H1 (cell line): Measurements from ENCODE around the gene PEX14. TPM values are rescaled to one million over a fixed set of nuclear protein-coding genes. Genes with fewer than 3 reads are reported as not detected.

ENCODE experiments used
- CTCF ChIA-PET: fragments of 300-600 bp; sonication (Branson Sonifier 250); formaldehyde crosslinking; loops from one replicate; lab custom pipeline; 2021; ENCODE audit not compliant: partially characterized antibody; lab: Charles Lee
- POLR2A ChIA-PET: fragments of 300-600 bp; sonication (Branson Sonifier 250); formaldehyde crosslinking; loops from one replicate; lab custom pipeline; 2021; ENCODE audit warnings: inconsistent platforms; ENCODE audit not compliant: partially characterized antibody; lab: Charles Lee
- DNase-seq, 2 experiments: peaks; one replicate each; pipeline versions ENCODE4 v3.0.0 to v3.0.0-alpha.2; 2010 to 2022; ENCODE audit warnings: low spot score in 2 of 2, low read depth in 1 of 2, mixed read lengths in 1 of 2
- FAIRE-seq: peaks from 2 replicates; lab custom pipeline; 2011; peaks lifted over from hg19 to GRCh38; lab: Jason Lieb, UNC
- H2AFZ ChIP-seq: 2 replicates; pipeline ENCODE4 v1.8.1; 2012; ENCODE audit warnings: low read length, inconsistent platforms
- H2AK5ac ChIP-seq: 2 replicates; pipeline ENCODE4 v1.6.1; 2013; ENCODE audit warnings: low read depth, low read length
- H2BK120ac ChIP-seq: replicated peaks from 2 replicates; pipeline ENCODE3; 2013; ENCODE audit warnings: low read depth, low read length, inconsistent platforms
- H2BK12ac ChIP-seq: 2 replicates; pipeline ENCODE4 v1.6.1; 2013; ENCODE audit warnings: low read depth, low read length
- H2BK15ac ChIP-seq: 2 replicates; pipeline ENCODE4 v1.6.1; 2013; ENCODE audit warnings: low read length
- H2BK20ac ChIP-seq: 2 replicates; pipeline ENCODE4 v1.6.1; 2013; ENCODE audit warnings: low read length
- H2BK5ac ChIP-seq: 2 replicates; pipeline ENCODE4 v1.6.1; 2013; ENCODE audit warnings: low read depth, low read length
- H3K14ac ChIP-seq: 2 replicates; pipeline ENCODE4 v1.6.1; 2013; ENCODE audit warnings: inconsistent platforms; ENCODE audit not compliant: insufficient read length
- H3K18ac ChIP-seq: 2 replicates; pipeline ENCODE4 v1.6.1; 2013; ENCODE audit warnings: low read length; ENCODE audit errors: extremely low read depth
- H3K23ac ChIP-seq: 2 replicates; pipeline ENCODE4 v1.6.1; 2013; ENCODE audit warnings: inconsistent platforms; ENCODE audit not compliant: insufficient read length
- H3K23me2 ChIP-seq: 2 replicates; pipeline ENCODE4 v1.6.1; 2013; ENCODE audit warnings: low read depth, low read length
- H3K27ac ChIP-seq: 2 replicates; pipeline ENCODE4 v1.6.1; 2011; ENCODE audit warnings: low read depth, low read length, inconsistent platforms
- H3K27me3 ChIP-seq, 4 experiments: replicated peaks in 1 of 4; 1 replicate in 1 of 4; 2 replicates in 3 of 4; pipeline versions ENCODE4 v1.6.1 to v1.8.1; 2011 to 2013; ENCODE audit warnings: low read length in 3 of 4, mild to moderate bottlenecking in 3 of 4, inconsistent platforms in 2 of 4, mixed read lengths in 2 of 4, moderate library complexity in 1 of 4; ENCODE audit not compliant: control insufficient read depth in 3 of 4, insufficient read depth in 3 of 4; ENCODE audit errors: extremely low read depth in 1 of 4
- H3K36me3 ChIP-seq, 4 experiments: 2 replicates each; pipeline versions ENCODE4 v1.6.1 to v1.8.1; 2011 to 2013; ENCODE audit warnings: mild to moderate bottlenecking in 4 of 4, low read length in 3 of 4, moderate library complexity in 2 of 4, control low read depth in 1 of 4, inconsistent platforms in 1 of 4; ENCODE audit not compliant: insufficient read depth in 4 of 4, control insufficient read depth in 2 of 4
- H3K4ac ChIP-seq: replicated peaks from 2 replicates; pipeline ENCODE3; 2013; ENCODE audit warnings: low read length, low read depth, mixed read lengths, inconsistent platforms; ENCODE audit not compliant: insufficient read length
- H3K4me1 ChIP-seq, 4 experiments: replicated peaks in 1 of 4; 1 replicate in 1 of 4; 2 replicates in 3 of 4; pipeline versions ENCODE4 v1.6.1 to v1.8.1; 2011 to 2013; ENCODE audit warnings: low read length in 3 of 4, inconsistent platforms in 2 of 4, mixed read lengths in 1 of 4; ENCODE audit not compliant: insufficient read depth in 4 of 4, control insufficient read depth in 3 of 4
- H3K4me2 ChIP-seq, 2 experiments: 2 replicates each; pipeline versions ENCODE4 v1.6.1 to v1.8.1; 2011 to 2013; ENCODE audit warnings: low read depth in 2 of 2, low read length in 2 of 2, control low read depth in 1 of 2, inconsistent platforms in 1 of 2, mild to moderate bottlenecking in 1 of 2; ENCODE audit not compliant: insufficient read depth in 1 of 2
- H3K4me3 ChIP-seq, 4 experiments: fragments of 200-600, 300-600 bp in 1 of 4; sonication (generic), shearing (Covaris generic), sonication (Bioruptor Twin) in 1 of 4; 2 replicates each; pipeline versions ENCODE4 v1.5.1 to v1.8.1; 2011 to 2016; ENCODE audit warnings: low read length in 4 of 4, low read depth in 3 of 4, control low read depth in 2 of 4, inconsistent platforms in 2 of 4, mild to moderate bottlenecking in 2 of 4, mixed read lengths in 1 of 4, moderate library complexity in 1 of 4; ENCODE audit not compliant: insufficient read depth in 2 of 4; ENCODE audit errors: extremely low read depth in 1 of 4
- H3K56ac ChIP-seq: replicated peaks from 2 replicates; pipeline ENCODE3; 2013; ENCODE audit warnings: low read depth, mild to moderate bottlenecking, mixed read lengths, low read length, inconsistent platforms; ENCODE audit not compliant: insufficient read length
- H3K79me1 ChIP-seq: 2 replicates; pipeline ENCODE4 v1.6.1; 2013; ENCODE audit warnings: low read depth, low read length, control low read depth
- H3K79me2 ChIP-seq, 2 experiments: 2 replicates each; pipeline versions ENCODE4 v1.6.1 to v1.8.1; 2012 to 2013; ENCODE audit warnings: low read length in 2 of 2, mild to moderate bottlenecking in 2 of 2, inconsistent platforms in 1 of 2; ENCODE audit not compliant: insufficient read depth in 2 of 2, control insufficient read depth in 1 of 2
- H3K9ac ChIP-seq, 4 experiments: replicated peaks in 1 of 4; 1 replicate in 1 of 4; 2 replicates in 3 of 4; pipeline versions ENCODE4 v1.6.1 to v1.8.1; 2011 to 2013; ENCODE audit warnings: low read depth in 3 of 4, low read length in 3 of 4, control low read depth in 2 of 4, mild to moderate bottlenecking in 2 of 4, moderate library complexity in 2 of 4, inconsistent platforms in 1 of 4; ENCODE audit errors: extremely low read depth in 1 of 4
- H3K9me3 ChIP-seq, 2 experiments: 2 replicates each; pipeline versions ENCODE4 v1.6.1 to v1.8.1; 2012 to 2013; ENCODE audit warnings: mild to moderate bottlenecking in 2 of 2, moderate library complexity in 2 of 2, control low read depth in 1 of 2, inconsistent platforms in 1 of 2, low read depth in 1 of 2, low read length in 1 of 2, mixed read lengths in 1 of 2; ENCODE audit not compliant: insufficient read depth in 2 of 2
- H4K20me1 ChIP-seq, 2 experiments: replicated peaks in 1 of 2; 2 replicates each; pipeline versions ENCODE3 to v1.8.1; 2011 to 2013; ENCODE audit warnings: inconsistent platforms in 2 of 2, low read length in 2 of 2, mild to moderate bottlenecking in 1 of 2; ENCODE audit not compliant: insufficient read depth in 2 of 2, control insufficient read depth in 1 of 2
- H4K5ac ChIP-seq: 2 replicates; pipeline ENCODE4 v1.6.1; 2013; ENCODE audit warnings: low read length, low read depth, mixed read lengths, inconsistent platforms; ENCODE audit not compliant: insufficient read length
- H4K8ac ChIP-seq: 2 replicates; pipeline ENCODE4 v1.8.0; 2013; ENCODE audit warnings: mild to moderate bottlenecking, moderate library complexity, low read length, inconsistent platforms; ENCODE audit not compliant: insufficient read depth; ENCODE audit errors: extremely low read depth
- H4K91ac ChIP-seq: replicated peaks from 2 replicates; pipeline ENCODE3; 2013; ENCODE audit warnings: low read length, mixed read lengths, inconsistent platforms; ENCODE audit not compliant: insufficient read length
- CHD1 ChIP-seq: IDR thresholded peaks from 2 replicates; pipeline ENCODE4 v1.6.1; 2012; ENCODE audit warnings: low read depth, low read length, improper control_type of control experiment
- NANOG ChIP-seq: IDR thresholded peaks from 2 replicates; pipeline ENCODE4 v1.6.1; 2011; ENCODE audit warnings: low read length, low read depth, mild to moderate bottlenecking, inconsistent platforms; ENCODE audit not compliant: insufficient read depth, poor library complexity, severe bottlenecking
- POU5F1 ChIP-seq: IDR thresholded peaks from 2 replicates; pipeline ENCODE4 v1.6.1; 2011; ENCODE audit warnings: low read depth, mild to moderate bottlenecking, low read length, moderate library complexity
- SIN3A ChIP-seq, 2 experiments: IDR thresholded peaks in 1 of 2; conservative IDR thresholded peaks in 1 of 2; 2 replicates each; pipeline ENCODE4 v1.6.1; 2011 to 2012; ENCODE audit warnings: low read length in 2 of 2, improper control_type of control experiment in 1 of 2, low read depth in 1 of 2, mild to moderate bottlenecking in 1 of 2
- SIRT6 ChIP-seq: IDR thresholded peaks from one replicate; pipeline ENCODE4 v1.7.1; 2012; ENCODE audit warnings: low read length, inconsistent platforms
- SIX5 ChIP-seq: IDR thresholded peaks from 2 replicates; pipeline ENCODE4 v1.6.1; 2011; ENCODE audit warnings: mild to moderate bottlenecking, low read depth, low read length
- YY1 ChIP-seq: IDR thresholded peaks from 2 replicates; pipeline ENCODE4 v1.6.1; 2011; ENCODE audit warnings: low read depth, mild to moderate bottlenecking, low read length
- WGBS, 2 experiments: shearing (Covaris generic) in 1 of 2; methylation state at CpG; one replicate each; pipeline versions ENCODE4 v1.1.6 to v1.1.7; 2013 to 2015; ENCODE audit warnings: low lambda C conversion rate in 2 of 2, mixed read lengths in 2 of 2, inconsistent platforms in 1 of 2, low coverage in 1 of 2, missing lambda C conversion rate in 1 of 2; ENCODE audit not compliant: insufficient replicate concordance in 2 of 2, insufficient coverage in 1 of 2, insufficient read length in 1 of 2; ENCODE audit errors: extremely low coverage in 1 of 2, missing lambda C conversion rate in 1 of 2; 5-methylcytosine and 5-hydroxymethylcytosine counted together
- polyA plus RNA-seq, 7 experiments: library from polyadenylated mRNA; depleted of rRNA in 3 of 7; stranded (reverse) in 5 of 7; unstranded in 2 of 7; fragments of >200 nt in 5 of 7; fragments of 200-250 nt in 2 of 7; gene quantifications; 1 replicate in 5 of 7; 2 replicates in 1 of 7; 4 replicates in 1 of 7; pipeline versions ENCODE4 v1.2.1 to v1.2.3, GENCODE V29; 2011 to 2013; ENCODE audit warnings: missing spikeins in 2 of 7, mixed read lengths in 2 of 7
- total RNA-seq: library from RNA; stranded (reverse); fragmentation: NEBNext Ultra II Directional; extraction: Animal tissue kit (Norgen Biotek cat#: 25700); gene quantifications from 2 replicates; pipeline ENCODE4 v1.2.1, GENCODE V29; 2021
- TF ChIP-seq, protein P1 (sequence below): IDR thresholded peaks from 2 replicates; pipeline ENCODE4 v1.6.1; 2011; ENCODE audit warnings: low read length, improper control_type of control experiment
- TF ChIP-seq, protein P2 (sequence below), 3 experiments: IDR thresholded peaks; 1 replicate in 2 of 3; 2 replicates in 1 of 3; pipeline versions ENCODE4 v1.5.1 to v1.6.1; 2011; ENCODE audit warnings: low read length in 3 of 3, mild to moderate bottlenecking in 3 of 3, inconsistent platforms in 2 of 3, low read depth in 1 of 3, moderate library complexity in 1 of 3; ENCODE audit not compliant: insufficient read depth in 1 of 3; ENCODE audit errors: control extremely low read depth in 1 of 3

Gene PEX14
- total and polyA plus RNA-seq, 2 of the 8 experiments (the other 6 are each of a cell fraction or from before 2014, with no cell fraction given), result 13.0 to 19.8 TPM

DNA sequence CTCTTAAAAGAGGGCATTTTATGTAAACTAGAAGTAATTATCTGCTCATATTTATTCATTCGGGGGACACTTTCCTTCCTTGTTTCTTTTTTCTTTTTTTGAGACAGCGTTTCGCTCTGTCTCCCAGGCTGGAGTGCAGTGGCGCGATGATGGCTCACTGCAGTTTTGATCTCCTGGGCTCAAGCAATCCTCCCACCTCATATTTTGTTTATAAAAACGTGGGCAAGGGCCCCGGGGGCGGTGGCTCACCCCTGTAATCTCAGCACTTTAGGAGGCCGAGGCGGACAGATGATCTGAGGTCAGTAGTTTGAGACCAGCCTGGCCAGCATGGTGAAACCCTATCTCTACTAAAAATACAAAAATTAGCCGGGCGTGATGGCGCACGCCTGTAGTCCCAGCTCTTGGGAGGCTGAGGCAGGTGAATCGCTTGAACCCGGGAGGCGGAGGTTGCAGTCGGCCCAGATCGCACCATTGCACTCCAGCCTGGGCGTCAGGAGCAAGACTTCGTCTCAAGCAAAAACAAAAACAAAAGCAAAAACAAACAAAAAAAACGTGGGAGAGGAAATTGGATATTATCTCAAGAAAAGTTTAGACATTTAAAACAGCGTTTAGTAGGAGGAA lies 1.5 kb upstream of the PEX14 start:
- peak overlapping the region; percentile 99; the same call in 1 of the 2 replicates for H2AFZ ChIP-seq
- TF ChIP-seq NANOG (no peak), SIX5 (no peak), YY1 (no peak), POU5F1 (no peak), SIRT6 (no peak), SIN3A (conservative IDR thresholded peaks at IDR 0.05 in 1 of 2, IDR thresholded peaks at IDR 0.05 in 1 of 2; ENCODE audit: low read depth in 1 of 2, low read length in 2 of 2) (no peak), CHD1 (no peak)
- TF ChIP-seq, protein P1, sequence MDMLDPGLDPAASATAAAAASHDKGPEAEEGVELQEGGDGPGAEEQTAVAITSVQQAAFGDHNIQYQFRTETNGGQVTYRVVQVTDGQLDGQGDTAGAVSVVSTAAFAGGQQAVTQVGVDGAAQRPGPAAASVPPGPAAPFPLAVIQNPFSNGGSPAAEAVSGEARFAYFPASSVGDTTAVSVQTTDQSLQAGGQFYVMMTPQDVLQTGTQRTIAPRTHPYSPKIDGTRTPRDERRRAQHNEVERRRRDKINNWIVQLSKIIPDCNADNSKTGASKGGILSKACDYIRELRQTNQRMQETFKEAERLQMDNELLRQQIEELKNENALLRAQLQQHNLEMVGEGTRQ, result no peak
- TF ChIP-seq, protein P2, sequence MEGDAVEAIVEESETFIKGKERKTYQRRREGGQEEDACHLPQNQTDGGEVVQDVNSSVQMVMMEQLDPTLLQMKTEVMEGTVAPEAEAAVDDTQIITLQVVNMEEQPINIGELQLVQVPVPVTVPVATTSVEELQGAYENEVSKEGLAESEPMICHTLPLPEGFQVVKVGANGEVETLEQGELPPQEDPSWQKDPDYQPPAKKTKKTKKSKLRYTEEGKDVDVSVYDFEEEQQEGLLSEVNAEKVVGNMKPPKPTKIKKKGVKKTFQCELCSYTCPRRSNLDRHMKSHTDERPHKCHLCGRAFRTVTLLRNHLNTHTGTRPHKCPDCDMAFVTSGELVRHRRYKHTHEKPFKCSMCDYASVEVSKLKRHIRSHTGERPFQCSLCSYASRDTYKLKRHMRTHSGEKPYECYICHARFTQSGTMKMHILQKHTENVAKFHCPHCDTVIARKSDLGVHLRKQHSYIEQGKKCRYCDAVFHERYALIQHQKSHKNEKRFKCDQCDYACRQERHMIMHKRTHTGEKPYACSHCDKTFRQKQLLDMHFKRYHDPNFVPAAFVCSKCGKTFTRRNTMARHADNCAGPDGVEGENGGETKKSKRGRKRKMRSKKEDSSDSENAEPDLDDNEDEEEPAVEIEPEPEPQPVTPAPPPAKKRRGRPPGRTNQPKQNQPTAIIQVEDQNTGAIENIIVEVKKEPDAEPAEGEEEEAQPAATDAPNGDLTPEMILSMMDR (IDR thresholded peaks at IDR 0.05; ENCODE audit: control extremely low read depth in 1 of 3, insufficient read depth in 1 of 3, low read depth in 1 of 3, low read length in 3 of 3), result no peak

More for the DNA sequence above, 1.5 kb upstream of the PEX14 start:
- ChIA-PET POLR2A (interaction anchor here (0.6 to 5.1 kb wide), 7 partner anchors 17 to 77 kb away, joined by 3 to 67 read pairs (median 4); partner anchors contain the start of genes CENPS, CORT and PGD), CTCF (no interaction called here)
- Histone ChIP-seq H3K79me1 (0 out of 2 replicates have a peak, but pooled peaks cover 5% of the 10 kb centered on the region), H3K4me3 (peak overlapping the region in 1 of 4 experiments; percentile 83; a peak in 2 of 8 replicates), H3K4me2 (peak overlapping the region in 1 of 2 experiments; percentile 80; a peak in 2 of 4 replicates), H3K9me3 (no peaks in the 10 kb centered on the region), H2BK5ac (no peak overlapping the region), H4K5ac (no peak overlapping the region), H3K79me2 (peaks cover 4 to 37% of the 10 kb centered on the region in 2 experiments; a peak in 3 of 4 replicates), H4K8ac (no peak overlapping the region), H3K4ac (no peak overlapping the region), H2AK5ac (no peak overlapping the region), H2BK15ac (no peak overlapping the region), H3K18ac (no peak overlapping the region), H3K9ac (no peak overlapping the region), H3K56ac (no peak overlapping the region), H3K23me2 (peaks cover 9% of the 10 kb centered on the region), H2BK120ac (no peak overlapping the region), H2BK20ac (no peak overlapping the region), H3K36me3 (peaks cover 2 to 13% (median 11%) of the 10 kb centered on the region in 4 experiments; a peak in 6 of 8 replicates), H3K27me3 (no peaks in the 10 kb centered on the region), H3K14ac (no peak overlapping the region), H4K91ac (no peak overlapping the region), H3K27ac (no peak overlapping the region), H4K20me1 (peaks cover 2 to 7% of the 10 kb centered on the region in 2 experiments), H3K4me1 (no peaks in the 10 kb centered on the region; a peak in 3 of 7 replicates), H3K23ac (no peak overlapping the region), H2BK12ac (no peak overlapping the region)
- DNase-seq (no peak), FAIRE-seq (no peak)
- WGBS, 2 experiments, result 87% methylated on average over 23 of the region's 23 CpGs; no CpG with 5 or more reads in 1 of the 2 experiments
